COLO668 (cell line): Measurements from ENCODE around the gene TTC32.
A peak's percentile ranks its signal among the peaks of the same experiment; 100 is the strongest.

Experiments used
- DNase-seq: peaks from one replicate; lab custom pipeline; 2025; ENCODE audit not compliant: unreplicated experiment; lab: John Stamatoyannopoulos, UW

Gene TTC32

GRCh38 chr2:19878268-19879046, 23.3 kb downstream of the TTC32 start:
- no peak for DNase-seq

- no peak for DNase-seq
Observed at GRCh38 chr2:19876751-19877150, 25.0 kb downstream of the TTC32 start.

GRCh38 chr2:19875280-19875679, 26.5 kb downstream of the TTC32 start:
- no peak for DNase-seq

GRCh38 chr2:19874726-19875125, 27.1 kb downstream of the TTC32 start:
- DNase-seq = no peak

- DNase-seq = no peak
Observed at GRCh38 chr2:19873014-19873413, 28.8 kb downstream of the TTC32 start.

- no peak for DNase-seq
Observed at GRCh38 chr2:19872302-19872701, 29.5 kb downstream of the TTC32 start.

- no peak for DNase-seq
Observed at GRCh38 chr2:19871836-19872235, 29.9 kb downstream of the TTC32 start.

- no peak for DNase-seq
Observed at GRCh38 chr2:19870792-19871191, 31.0 kb downstream of the TTC32 start.

- peak; percentile 87 for DNase-seq
Observed at GRCh38 chr2:19868701-19869580, 32.8 kb downstream of the TTC32 start.

- no peak for DNase-seq
Observed at GRCh38 chr2:19868224-19868623, 33.6 kb downstream of the TTC32 start.

- DNase-seq = no peak
Observed at GRCh38 chr2:19866771-19867170, 35.0 kb downstream of the TTC32 start.

GRCh38 chr2:19865151-19865550, 36.6 kb downstream of the TTC32 start:
- DNase-seq = no peak

GRCh38 chr2:19864381-19864780, 37.4 kb downstream of the TTC32 start:
- peak; percentile 24 for DNase-seq

GRCh38 chr2:19863303-19864041, 38.3 kb downstream of the TTC32 start:
- DNase-seq = peak; percentile 64

- no peak for DNase-seq
Observed at GRCh38 chr2:19861813-19862212, 40.0 kb downstream of the TTC32 start.

- no peak for DNase-seq
Observed at GRCh38 chr2:19860022-19860421, 41.8 kb downstream of the TTC32 start.

GRCh38 chr2:19859565-19859964, 42.2 kb downstream of the TTC32 start:
- DNase-seq = no peak

- DNase-seq = no peak
Observed at GRCh38 chr2:19857806-19858205, 44.0 kb downstream of the TTC32 start.

GRCh38 chr2:19857100-19857499, 44.7 kb downstream of the TTC32 start:
- no peak for DNase-seq

- DNase-seq = no peak
Observed at GRCh38 chr2:19855542-19856431, 46.0 kb downstream of the TTC32 start.
